ENCODE measurements around the gene SKIC8.
A peak's percentile ranks its signal among the peaks of the same experiment; 100 is the strongest.

Gene SKIC8

GRCh38 chr15:78292219-78292618 lies 7.2 kb downstream of the SKIC8 start:
- DNase-seq (ENCODE audit: low read depth in 4 of 4, low spot score in 1 of 4), result no peak

- no peak for DNase-seq (ENCODE audit: low read depth in 4 of 4, low spot score in 1 of 4)
These were observed 7.7 kb downstream of the SKIC8 start for GRCh38 chr15:78291698-78292097.

GRCh38 chr15:78291052-78291451 lies 8.4 kb downstream of the SKIC8 start:
- DNase-seq (ENCODE audit: low read depth in 4 of 4, low spot score in 1 of 4), result no peak

GRCh38 chr15:78290222-78290621 lies 9.2 kb downstream of the SKIC8 start:
- DNase-seq (ENCODE audit: low read depth in 4 of 4, low spot score in 1 of 4), result no peak

- no peak for DNase-seq (ENCODE audit: low read depth in 4 of 4, low spot score in 1 of 4)
These were observed 14.7 kb downstream of the SKIC8 start for GRCh38 chr15:78284758-78285157.

GRCh38 chr15:78282324-78282723 lies 17.1 kb downstream of the SKIC8 start:
- DNase-seq (ENCODE audit: low read depth in 4 of 4, low spot score in 1 of 4), result no peak

- DNase-seq (ENCODE audit: low read depth in 4 of 4, low spot score in 1 of 4), result no peak
These were observed 18.9 kb downstream of the SKIC8 start for GRCh38 chr15:78280319-78281072.

- no peak for DNase-seq (ENCODE audit: low read depth in 4 of 4, low spot score in 1 of 4)
These were observed 23.1 kb downstream of the SKIC8 start for GRCh38 chr15:78276064-78276943.

GRCh38 chr15:78274994-78275393 lies 24.4 kb downstream of the SKIC8 start:
- DNase-seq (ENCODE audit: low read depth in 4 of 4, low spot score in 1 of 4), result no peak

- no peak for DNase-seq (ENCODE audit: low read depth in 4 of 4, low spot score in 1 of 4)
These were observed 26.6 kb downstream of the SKIC8 start for GRCh38 chr15:78272776-78273175.

GRCh38 chr15:78272316-78272715 lies 27.1 kb downstream of the SKIC8 start:
- no peak for DNase-seq (ENCODE audit: low read depth in 4 of 4, low spot score in 1 of 4)

GRCh38 chr15:78266806-78267205 lies 32.6 kb downstream of the SKIC8 start:
- DNase-seq (ENCODE audit: low read depth in 4 of 4, low spot score in 1 of 4), result no peak

- no peak for DNase-seq (ENCODE audit: low read depth in 4 of 4, low spot score in 1 of 4)
These were observed 33.2 kb downstream of the SKIC8 start for GRCh38 chr15:78266229-78266628.

- DNase-seq (ENCODE audit: low read depth in 4 of 4, low spot score in 1 of 4), result no peak
These were observed 33.6 kb downstream of the SKIC8 start for GRCh38 chr15:78265752-78266224.

GRCh38 chr15:78265137-78265460 lies 34.3 kb downstream of the SKIC8 start:
- no peak for DNase-seq (ENCODE audit: low read depth in 4 of 4, low spot score in 1 of 4)

- peak; percentile 18 to 29 (median 22) for DNase-seq (ENCODE audit: low read depth in 4 of 4, low spot score in 1 of 4)
These were observed 34.9 kb downstream of the SKIC8 start, which contains the start of gene DNAJA4 for GRCh38 chr15:78264304-78265136. Gene DNAJA4 (plus strand): TSS chr15:78264562. CDS start chr15:78264764, 202 bp downstream.

GRCh38 chr15:78263907-78264303 lies 35.5 kb downstream of the SKIC8 start:
- no peak for DNase-seq (ENCODE audit: low read depth in 4 of 4, low spot score in 1 of 4)

GRCh38 chr15:78263351-78263781 lies 36.0 kb downstream of the SKIC8 start:
- DNase-seq (ENCODE audit: low read depth in 4 of 4, low spot score in 1 of 4), result no peak

- DNase-seq (ENCODE audit: low read depth in 4 of 4, low spot score in 1 of 4), result no peak
These were observed 38.3 kb downstream of the SKIC8 start for GRCh38 chr15:78261062-78261461.

- no peak for DNase-seq (ENCODE audit: low read depth in 4 of 4, low spot score in 1 of 4)
These were observed 38.9 kb downstream of the SKIC8 start for GRCh38 chr15:78260489-78260888.

GRCh38 chr15:78259232-78259631 lies 40.2 kb downstream of the SKIC8 start:
- no peak for DNase-seq (ENCODE audit: low read depth in 4 of 4, low spot score in 1 of 4)
